Stimulated activated CD8-positive, alpha-beta memory T cell treated with anti-CD3 and anti-CD28 coated beads, Interleukin-15, amount 100 ng/mL, for 24 hours (primary cell): ENCODE data around the gene GLS2.
A peak's percentile ranks its signal among the peaks of the same experiment; 100 is the strongest.
"Not testable (repeated sequence)": the region's sequence is repeated elsewhere in the genome, so short reads cannot be mapped to it uniquely, and the experiment has no call there.

Experiments used
- DNase-seq: peaks from one replicate; pipeline ENCODE4 v3.0.0-alpha.2; 2020; ENCODE audit warnings: low read depth

Gene GLS2

DNA sequence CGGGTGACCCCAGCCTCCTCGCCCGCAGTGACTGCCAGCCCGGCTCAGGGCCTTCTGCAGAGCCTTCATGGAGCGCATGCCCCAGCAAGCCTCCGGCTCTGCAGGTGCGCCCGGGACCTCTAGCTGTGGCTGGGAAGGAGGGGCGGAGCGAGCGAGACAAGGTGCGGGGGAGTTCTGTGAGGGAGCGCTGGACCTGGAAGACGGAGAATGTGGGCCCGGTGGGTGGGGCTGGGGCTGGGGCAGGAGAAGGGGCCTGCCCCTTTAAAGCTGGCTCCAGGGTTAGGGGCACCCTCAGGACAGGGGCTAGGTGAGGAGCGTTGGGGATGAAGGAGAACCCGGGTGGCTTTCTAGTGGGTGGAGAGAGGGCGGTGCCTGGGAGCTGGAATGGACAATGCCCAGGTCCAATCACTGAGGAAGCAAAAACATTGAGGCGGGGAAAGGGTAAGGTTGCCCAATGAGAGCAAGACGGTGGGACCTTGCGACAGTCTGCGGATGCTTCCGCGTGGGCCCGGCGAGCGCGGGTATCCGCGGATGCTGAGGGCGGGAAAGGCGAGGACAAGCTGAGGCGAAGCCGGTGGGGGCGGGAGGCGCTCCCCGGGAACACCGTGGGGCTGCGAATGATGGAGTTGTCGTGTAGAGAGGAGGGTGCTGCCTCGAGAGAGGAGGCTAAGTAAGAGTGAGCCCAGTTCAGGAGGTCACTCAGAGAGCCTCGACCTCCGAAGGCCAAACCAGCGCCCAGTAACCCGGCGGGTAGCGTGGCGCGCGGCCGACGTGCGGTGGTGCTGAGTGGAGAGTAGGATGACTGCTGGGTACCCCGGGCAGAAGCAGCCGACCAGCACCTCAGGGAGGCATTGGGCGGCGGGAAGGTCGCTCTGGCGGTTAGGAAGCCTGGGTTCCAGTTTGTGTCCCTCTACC is at the start of gene GLS2:
Gene GLS2, minus strand, starts transcription at position 121 of the 915 bp plus-strand sequence. Its CDS starts 43 bp downstream, at position 78.
- peak; percentile 38 for DNase-seq

DNA sequence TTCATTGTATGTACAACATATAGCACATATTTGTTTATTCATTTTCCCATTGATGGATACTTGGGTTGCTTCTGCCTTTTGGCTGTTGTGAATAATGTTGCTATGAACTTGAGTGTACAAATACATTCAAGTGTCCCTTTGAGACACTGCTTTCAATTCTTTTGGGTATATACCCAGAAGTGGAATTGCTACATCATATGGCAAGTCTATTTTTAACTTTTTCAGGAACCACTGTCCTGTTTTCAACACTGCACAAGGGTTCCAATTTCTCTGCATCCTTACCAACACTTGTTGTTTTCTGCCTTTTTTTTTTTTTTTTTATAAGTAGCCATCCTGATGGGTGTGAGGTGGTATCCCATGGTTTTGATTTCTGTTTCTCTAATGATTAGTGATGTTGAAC is 49.6 kb upstream of the GLS2 start:
- no peak for DNase-seq

- DNase-seq = no peak
Observed at GRCh38 chr12:56530390-56531055, 42.6 kb upstream of the GLS2 start.

DNA sequence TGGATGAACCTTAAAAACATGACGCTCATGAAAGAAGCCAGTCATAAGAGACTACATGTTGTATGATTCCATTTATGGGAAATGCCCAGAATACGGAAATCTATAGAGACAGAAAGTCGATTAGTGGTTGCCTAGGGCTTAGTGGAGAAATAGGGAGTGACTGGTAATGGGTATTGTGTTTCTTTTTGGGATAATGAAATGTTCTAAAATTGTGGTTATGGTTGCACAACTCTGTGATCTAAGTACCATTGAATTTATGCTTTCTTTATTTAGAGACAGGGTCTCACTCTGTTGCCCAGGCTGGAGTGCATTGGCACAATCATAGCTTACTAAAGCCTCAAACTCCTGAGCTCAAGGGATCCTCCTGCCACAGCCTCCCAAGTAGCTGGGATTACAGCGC is 41.7 kb upstream of the GLS2 start:
- DNase-seq = no peak

- no peak for DNase-seq
Observed at GRCh38 chr12:56528846-56529245, 40.9 kb upstream of the GLS2 start.

DNA sequence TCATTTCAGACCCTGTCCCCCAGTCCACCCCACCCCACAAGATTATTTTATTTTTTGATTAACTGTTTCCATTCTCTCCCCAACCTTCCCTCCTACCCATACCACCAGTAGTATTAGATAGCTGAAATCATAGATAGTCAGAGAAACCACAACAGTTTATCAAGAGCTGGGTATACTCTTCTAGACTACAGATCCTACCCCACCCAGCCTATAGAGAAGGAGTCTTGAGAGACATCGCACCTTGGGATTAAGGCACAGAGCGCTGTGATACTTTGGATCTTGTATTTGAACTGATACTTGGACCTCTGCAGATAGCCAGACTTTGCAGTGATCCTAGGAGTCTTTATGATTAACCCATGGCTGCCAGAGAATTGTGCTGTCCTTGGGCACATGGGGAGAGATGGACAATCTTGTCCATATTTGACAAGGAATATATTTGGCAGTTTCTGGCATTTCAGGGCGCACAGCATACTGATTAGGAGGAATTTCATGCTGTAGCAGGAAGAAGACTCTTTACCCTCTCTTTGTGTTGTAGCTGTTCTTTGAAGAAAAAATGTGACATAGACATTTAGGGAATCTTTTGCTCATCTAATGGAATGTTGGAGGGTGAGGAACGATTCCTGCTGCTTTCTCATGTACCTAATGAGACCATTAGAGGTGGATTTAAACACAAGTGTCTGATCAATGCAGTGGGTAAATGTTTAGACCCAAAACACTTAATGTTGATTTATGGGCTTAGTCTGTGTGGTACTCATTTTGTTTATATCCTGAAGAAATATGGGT is 34.6 kb upstream of the GLS2 start:
- no peak for DNase-seq

- DNase-seq = no peak
Observed at GRCh38 chr12:56521590-56522371, 33.8 kb upstream of the GLS2 start, which contains the start of gene RBMS2. Gene RBMS2 (plus strand): TSS chr12:56521820. CDS start chr12:56522024, 204 bp downstream.

GRCh38 chr12:56521209-56521589 is 33.2 kb upstream of the GLS2 start:
- no peak for DNase-seq

GRCh38 chr12:56520506-56520905 is 32.5 kb upstream of the GLS2 start:
- no peak for DNase-seq

- DNase-seq = no peak
Observed at GRCh38 chr12:56520048-56520447, 32.1 kb upstream of the GLS2 start.

- DNase-seq = no peak
Observed at GRCh38 chr12:56518570-56518969, 30.6 kb upstream of the GLS2 start.

- no peak for DNase-seq
Observed at GRCh38 chr12:56517854-56518253, 29.9 kb upstream of the GLS2 start.

DNA sequence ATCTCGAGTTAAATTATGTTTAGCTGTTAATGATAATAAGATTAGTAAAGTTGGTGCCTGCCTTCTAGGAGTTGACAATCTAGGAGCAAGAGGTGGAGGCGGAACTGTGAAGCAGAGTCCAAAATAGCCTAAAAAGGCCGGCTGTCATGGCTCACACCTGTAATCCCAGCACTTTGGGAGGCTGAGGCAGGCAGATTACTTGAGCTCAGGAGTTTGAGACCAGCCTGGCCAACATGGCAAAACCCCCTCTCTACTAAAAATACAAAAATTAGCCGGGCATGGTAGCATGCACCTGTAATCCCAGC is 26.0 kb upstream of the GLS2 start:
- not testable (repeated sequence) for DNase-seq

DNA sequence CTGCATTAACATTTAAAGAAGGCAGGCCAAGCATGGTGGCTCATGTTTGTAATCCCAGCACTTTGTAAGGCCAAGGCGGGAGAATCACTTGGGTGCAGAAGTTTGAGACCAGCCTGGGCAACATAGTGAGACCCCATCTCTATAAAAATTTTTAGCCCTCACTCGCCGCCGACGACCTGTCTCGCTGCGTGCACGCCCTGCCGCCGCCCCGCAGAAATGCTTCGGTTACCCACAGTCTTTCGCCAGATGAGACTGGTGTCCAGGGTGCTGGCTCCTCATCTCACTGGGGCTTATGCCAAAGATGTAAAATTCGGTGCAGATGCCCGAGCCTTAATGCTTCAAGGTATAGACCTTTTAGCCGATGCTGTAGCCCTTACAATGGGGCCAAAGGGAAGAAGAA is 22.8 kb upstream of the GLS2 start:
- DNase-seq = no peak

DNA sequence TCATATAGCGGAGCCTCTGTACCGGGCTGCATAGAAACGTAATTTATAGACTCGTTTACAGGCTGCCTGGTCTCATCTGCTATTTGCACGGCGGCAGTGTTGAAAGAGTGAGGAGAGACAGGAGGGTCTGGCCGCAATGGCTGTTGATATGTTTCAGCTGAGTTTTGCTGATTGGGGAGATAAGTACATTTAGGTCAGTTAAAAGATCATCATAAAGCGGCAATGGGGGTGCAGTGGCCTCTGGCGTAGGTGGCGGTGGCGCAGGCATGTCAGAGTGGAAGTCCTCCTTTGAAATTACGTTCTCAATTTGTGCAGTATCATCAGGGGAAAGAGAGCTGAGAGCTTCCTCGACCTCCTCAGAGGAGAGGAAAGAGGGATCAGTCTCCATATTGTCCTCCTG is 11.9 kb upstream of the GLS2 start:
- DNase-seq = not testable (repeated sequence)

GRCh38 chr12:56499452-56499851 is 11.5 kb upstream of the GLS2 start:
- DNase-seq = not testable (repeated sequence)

GRCh38 chr12:56498126-56498902 is 10.4 kb upstream of the GLS2 start:
- DNase-seq = not testable (repeated sequence)

DNA sequence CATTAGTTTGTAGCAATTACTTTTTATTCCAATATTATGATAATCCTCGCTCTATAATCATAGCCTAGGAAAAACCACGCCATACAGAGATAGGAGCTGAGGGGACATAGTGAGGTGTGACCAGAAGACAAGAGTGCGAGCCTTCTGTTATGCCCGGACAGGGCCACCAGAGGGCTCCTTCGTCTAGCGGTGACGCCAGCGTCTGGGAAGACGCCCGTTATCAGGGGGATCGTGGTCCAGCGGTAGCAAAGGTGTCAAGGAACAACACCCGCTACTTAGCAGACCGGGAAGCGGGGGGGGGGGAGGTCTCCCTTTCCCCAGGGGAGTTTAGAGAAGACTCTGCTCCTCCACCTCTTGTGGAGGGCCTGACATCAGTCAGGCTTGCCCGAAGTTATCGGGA is 8.7 kb upstream of the GLS2 start:
- peak; percentile 35 for DNase-seq

GRCh38 chr12:56494481-56494880 is 6.5 kb upstream of the GLS2 start:
- not testable (repeated sequence) for DNase-seq

DNA sequence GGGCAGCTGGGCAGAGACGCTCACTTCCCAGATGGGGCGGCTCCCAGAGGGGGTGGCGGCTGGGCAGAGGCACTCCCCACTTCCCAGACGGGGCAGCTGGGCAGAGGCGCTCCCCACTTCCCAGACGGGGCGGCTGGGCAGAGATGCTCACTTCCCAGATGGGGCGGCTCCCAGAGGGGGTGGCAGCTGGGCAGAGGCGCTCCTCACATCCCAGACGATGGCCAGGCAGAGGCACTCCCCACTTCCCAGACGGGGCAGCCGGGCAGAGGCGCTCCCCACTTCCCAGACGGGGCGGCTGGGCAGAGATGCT is 6.1 kb upstream of the GLS2 start:
- not testable (repeated sequence) for DNase-seq
